GM12874 (cell line): ENCODE results near the gene PLCB2.

ENCODE experiments used
- CTCF ChIP-seq: IDR thresholded peaks from 2 replicates; pipeline ENCODE4 v1.5.1; 2011; ENCODE audit warnings: low read depth, mild to moderate bottlenecking, control low read depth, low read length, moderate library complexity; ENCODE audit not compliant: insufficient read depth

Gene PLCB2

GRCh38 chr15:40344217-40344616, 36.5 kb upstream of the PLCB2 start:
- no peak for TF ChIP-seq CTCF

- no peak for TF ChIP-seq CTCF
These were observed 35.8 kb upstream of the PLCB2 start for GRCh38 chr15:40343512-40343911.

DNA sequence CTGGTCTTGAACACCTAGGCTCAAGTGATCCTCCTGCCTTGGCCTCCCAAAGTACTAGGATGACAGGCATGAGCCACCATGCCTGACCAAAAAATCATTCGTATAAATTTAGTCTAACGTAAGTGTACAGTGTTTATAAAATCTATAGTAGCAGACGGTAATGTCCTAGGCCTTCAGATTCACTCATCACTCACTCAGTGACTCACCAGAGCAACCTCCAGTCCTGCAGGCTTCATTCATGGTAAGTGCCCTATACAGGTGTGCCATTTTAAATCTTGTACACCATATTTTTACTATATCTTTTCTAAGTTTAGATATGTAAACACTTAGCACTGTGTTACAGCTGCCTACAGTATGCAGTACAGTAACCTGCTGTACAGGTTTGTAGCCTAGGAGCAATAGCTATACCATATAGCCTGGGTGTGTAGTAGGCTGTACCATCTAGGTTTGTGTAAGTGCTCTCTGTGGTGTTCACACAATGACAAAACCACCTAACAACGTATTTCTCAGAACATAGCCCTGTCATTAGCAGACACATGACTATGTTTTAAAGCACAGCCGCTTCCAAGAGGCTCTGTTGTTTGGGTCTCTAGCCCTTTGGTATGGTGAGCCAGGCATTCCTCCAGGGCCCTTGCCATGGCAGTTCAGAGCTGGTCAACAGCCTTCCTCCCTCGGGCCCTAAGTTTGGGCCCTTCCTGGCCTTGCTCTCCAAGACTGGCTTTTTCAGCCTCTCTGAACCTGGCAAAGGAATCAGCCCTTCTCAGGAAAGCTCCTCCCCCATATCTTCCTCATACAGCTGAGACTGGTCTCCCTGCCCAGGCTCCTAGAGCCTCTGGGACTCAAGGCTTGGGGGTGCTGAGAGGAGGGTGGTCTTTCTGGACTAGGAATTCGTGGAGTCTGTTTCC, 34.9 kb upstream of the PLCB2 start:
- no peak for TF ChIP-seq CTCF

- TF ChIP-seq CTCF, result no peak
These were observed 33.1 kb upstream of the PLCB2 start, which contains the start of gene CCDC9B for GRCh38 chr15:40340740-40341400. CCDC9B (minus strand) TSS chr15:40340939; CDS start chr15:40340819, 120 bp downstream.

GRCh38 chr15:40340038-40340739, 32.5 kb upstream of the PLCB2 start:
- no peak for TF ChIP-seq CTCF

GRCh38 chr15:40339621-40339945, 31.8 kb upstream of the PLCB2 start:
- 0 out of 2 replicates have a peak, but pooled peaks have one; percentile 5 for TF ChIP-seq CTCF

- no peak for TF ChIP-seq CTCF
These were observed 31.3 kb upstream of the PLCB2 start for GRCh38 chr15:40338921-40339620.
